ENCODE results near the gene KCNJ9. TPM values are rescaled to one million over a fixed set of nuclear protein-coding genes. Genes with fewer than 3 reads are reported as not detected.

Gene KCNJ9
- total RNA-seq, 1 experiment from 2014 or later, result 0.05 TPM

GRCh38 chr1:160064164-160064563 is 17.2 kb upstream of the KCNJ9 start:
- H3K79me2 ChIP-seq (ENCODE audit: insufficient read depth, low read length), result no peaks in the 10 kb centered on the region
- no peaks in the 10 kb centered on the region for H3K36me3 ChIP-seq (ENCODE audit: control insufficient read depth in 1 of 2, insufficient read depth in 2 of 2, low read length in 2 of 2)
- POLR2A ChIA-PET, result no interaction called here
- no peak overlapping the region for H2AFZ ChIP-seq (ENCODE audit: low read depth, low read length, poor library complexity, severe bottlenecking)
- intact Hi-C loops (cut with micrococcal nuclease), result no loop called here
- no peak overlapping the region for H3K9ac ChIP-seq (ENCODE audit: low read length)
- peaks cover 0 to 8% of the 10 kb centered on the region in 2 experiments; a peak in 2 of 4 replicates for H3K4me1 ChIP-seq (ENCODE audit: control insufficient read depth in 1 of 2, insufficient read depth in 2 of 2, low read length in 2 of 2)
- DNase-seq (ENCODE audit: low read depth, low spot score) (no peak), ATAC-seq (no peak)
- CTCF ChIA-PET, result interaction anchor here (1.0 to 1.9 kb wide), 2 partner anchors 14 to 18 kb away, joined by 4 to 10 read pairs; no protein-coding TSS in a partner anchor
- no peak overlapping the region for H3K27ac ChIP-seq (ENCODE audit: low read depth, low read length)
- H3K4me2 ChIP-seq (ENCODE audit: low read length), result no peak overlapping the region
- H3K9me3 ChIP-seq (ENCODE audit: control insufficient read depth in 1 of 2, insufficient read depth in 1 of 2, low read depth in 1 of 2, low read length in 2 of 2), result no peaks in the 10 kb centered on the region
- H3K27me3 ChIP-seq (ENCODE audit: insufficient read depth, low read length), result no peaks in the 10 kb centered on the region
- H4K20me1 ChIP-seq (ENCODE audit: insufficient read depth), result no peaks in the 10 kb centered on the region
- TF ChIP-seq CTCF (IDR thresholded peaks at IDR 0.05 in 2 of 3, conservative IDR thresholded peaks at IDR 0.05 in 1 of 3; ENCODE audit: borderline replicate concordance in 1 of 3, insufficient read depth in 1 of 3, low read depth in 2 of 3, low read length in 2 of 3) (no peak), TCF7L2 (IDR thresholded peaks at IDR 0.05; ENCODE audit: borderline replicate concordance, extremely low read depth, insufficient read depth, insufficient read length) (no peak), RAD21 (IDR thresholded peaks at IDR 0.05; ENCODE audit: low read depth) (no peak), CEBPB (IDR thresholded peaks at IDR 0.05; ENCODE audit: low read depth) (no peak), ZFX (IDR thresholded peaks at IDR 0.05) (no peak), POLR2AphosphoS5 (IDR thresholded peaks at IDR 0.05; ENCODE audit: low read depth, low read length) (no peak), EZH2phosphoT487 (IDR thresholded peaks at IDR 0.05; ENCODE audit: borderline replicate concordance) (no peak), SRF (IDR thresholded peaks at IDR 0.05; ENCODE audit: low read depth) (no peak), ELF1 (IDR thresholded peaks at IDR 0.05; ENCODE audit: borderline replicate concordance, low read depth) (no peak), CBX3 (IDR thresholded peaks at IDR 0.05; ENCODE audit: low read depth) (no peak), SIN3A (IDR thresholded peaks at IDR 0.05; ENCODE audit: low read depth) (no peak), JUND (IDR thresholded peaks at IDR 0.05) (no peak), SP1 (IDR thresholded peaks at IDR 0.05; ENCODE audit: low read depth) (no peak), YY1 (IDR thresholded peaks at IDR 0.05; ENCODE audit: extremely low read depth, insufficient replicate concordance, low read depth, low read length) (no peak), ZNF274 (IDR thresholded peaks at IDR 0.05; ENCODE audit: low read depth, low read length) (no peak)
- TF ChIP-seq, protein P1, sequence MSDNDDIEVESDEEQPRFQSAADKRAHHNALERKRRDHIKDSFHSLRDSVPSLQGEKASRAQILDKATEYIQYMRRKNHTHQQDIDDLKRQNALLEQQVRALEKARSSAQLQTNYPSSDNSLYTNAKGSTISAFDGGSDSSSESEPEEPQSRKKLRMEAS (IDR thresholded peaks at IDR 0.05), result no peak
- TF ChIP-seq, protein P2, sequence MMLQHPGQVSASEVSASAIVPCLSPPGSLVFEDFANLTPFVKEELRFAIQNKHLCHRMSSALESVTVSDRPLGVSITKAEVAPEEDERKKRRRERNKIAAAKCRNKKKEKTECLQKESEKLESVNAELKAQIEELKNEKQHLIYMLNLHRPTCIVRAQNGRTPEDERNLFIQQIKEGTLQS (IDR thresholded peaks at IDR 0.05), result no peak
- TF ChIP-seq, protein P3, sequence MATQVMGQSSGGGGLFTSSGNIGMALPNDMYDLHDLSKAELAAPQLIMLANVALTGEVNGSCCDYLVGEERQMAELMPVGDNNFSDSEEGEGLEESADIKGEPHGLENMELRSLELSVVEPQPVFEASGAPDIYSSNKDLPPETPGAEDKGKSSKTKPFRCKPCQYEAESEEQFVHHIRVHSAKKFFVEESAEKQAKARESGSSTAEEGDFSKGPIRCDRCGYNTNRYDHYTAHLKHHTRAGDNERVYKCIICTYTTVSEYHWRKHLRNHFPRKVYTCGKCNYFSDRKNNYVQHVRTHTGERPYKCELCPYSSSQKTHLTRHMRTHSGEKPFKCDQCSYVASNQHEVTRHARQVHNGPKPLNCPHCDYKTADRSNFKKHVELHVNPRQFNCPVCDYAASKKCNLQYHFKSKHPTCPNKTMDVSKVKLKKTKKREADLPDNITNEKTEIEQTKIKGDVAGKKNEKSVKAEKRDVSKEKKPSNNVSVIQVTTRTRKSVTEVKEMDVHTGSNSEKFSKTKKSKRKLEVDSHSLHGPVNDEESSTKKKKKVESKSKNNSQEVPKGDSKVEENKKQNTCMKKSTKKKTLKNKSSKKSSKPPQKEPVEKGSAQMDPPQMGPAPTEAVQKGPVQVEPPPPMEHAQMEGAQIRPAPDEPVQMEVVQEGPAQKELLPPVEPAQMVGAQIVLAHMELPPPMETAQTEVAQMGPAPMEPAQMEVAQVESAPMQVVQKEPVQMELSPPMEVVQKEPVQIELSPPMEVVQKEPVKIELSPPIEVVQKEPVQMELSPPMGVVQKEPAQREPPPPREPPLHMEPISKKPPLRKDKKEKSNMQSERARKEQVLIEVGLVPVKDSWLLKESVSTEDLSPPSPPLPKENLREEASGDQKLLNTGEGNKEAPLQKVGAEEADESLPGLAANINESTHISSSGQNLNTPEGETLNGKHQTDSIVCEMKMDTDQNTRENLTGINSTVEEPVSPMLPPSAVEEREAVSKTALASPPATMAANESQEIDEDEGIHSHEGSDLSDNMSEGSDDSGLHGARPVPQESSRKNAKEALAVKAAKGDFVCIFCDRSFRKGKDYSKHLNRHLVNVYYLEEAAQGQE (IDR thresholded peaks at IDR 0.05; ENCODE audit: low read depth), result no peak
- TF ChIP-seq, protein P4, sequence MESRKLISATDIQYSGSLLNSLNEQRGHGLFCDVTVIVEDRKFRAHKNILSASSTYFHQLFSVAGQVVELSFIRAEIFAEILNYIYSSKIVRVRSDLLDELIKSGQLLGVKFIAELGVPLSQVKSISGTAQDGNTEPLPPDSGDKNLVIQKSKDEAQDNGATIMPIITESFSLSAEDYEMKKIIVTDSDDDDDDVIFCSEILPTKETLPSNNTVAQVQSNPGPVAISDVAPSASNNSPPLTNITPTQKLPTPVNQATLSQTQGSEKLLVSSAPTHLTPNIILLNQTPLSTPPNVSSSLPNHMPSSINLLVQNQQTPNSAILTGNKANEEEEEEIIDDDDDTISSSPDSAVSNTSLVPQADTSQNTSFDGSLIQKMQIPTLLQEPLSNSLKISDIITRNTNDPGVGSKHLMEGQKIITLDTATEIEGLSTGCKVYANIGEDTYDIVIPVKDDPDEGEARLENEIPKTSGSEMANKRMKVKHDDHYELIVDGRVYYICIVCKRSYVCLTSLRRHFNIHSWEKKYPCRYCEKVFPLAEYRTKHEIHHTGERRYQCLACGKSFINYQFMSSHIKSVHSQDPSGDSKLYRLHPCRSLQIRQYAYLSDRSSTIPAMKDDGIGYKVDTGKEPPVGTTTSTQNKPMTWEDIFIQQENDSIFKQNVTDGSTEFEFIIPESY (IDR thresholded peaks at IDR 0.05; ENCODE audit: extremely low read depth, insufficient replicate concordance, low read length), result no peak
- RAD21 ChIA-PET (ENCODE audit: low non-redundant PET in 1 of 2, low total read pairs in 2 of 2, uncharacterized antibody in 2 of 2, unreplicated experiment in 2 of 2), result no interaction called here
- no peak overlapping the region for H3K4me3 ChIP-seq (replicated peaks in 1 of 2; ENCODE audit: low read depth in 1 of 2, low read length in 2 of 2)
- no TSS peak for BruUV-seq (replicated peaks)
- no peaks in the 10 kb centered on the region for H3K9me2 ChIP-seq (ENCODE audit: insufficient read depth)
